ENCODE data around the gene SLC22A15. TPM values are rescaled to one million over a fixed set of nuclear protein-coding genes. Genes with fewer than 3 reads are reported as not detected.
"Not testable (repeated sequence)": the region's sequence is repeated elsewhere in the genome, so short reads cannot be mapped to it uniquely, and the experiment has no call there.

SLC22A15 gene
- total RNA-seq: 3.6 TPM

DNA sequence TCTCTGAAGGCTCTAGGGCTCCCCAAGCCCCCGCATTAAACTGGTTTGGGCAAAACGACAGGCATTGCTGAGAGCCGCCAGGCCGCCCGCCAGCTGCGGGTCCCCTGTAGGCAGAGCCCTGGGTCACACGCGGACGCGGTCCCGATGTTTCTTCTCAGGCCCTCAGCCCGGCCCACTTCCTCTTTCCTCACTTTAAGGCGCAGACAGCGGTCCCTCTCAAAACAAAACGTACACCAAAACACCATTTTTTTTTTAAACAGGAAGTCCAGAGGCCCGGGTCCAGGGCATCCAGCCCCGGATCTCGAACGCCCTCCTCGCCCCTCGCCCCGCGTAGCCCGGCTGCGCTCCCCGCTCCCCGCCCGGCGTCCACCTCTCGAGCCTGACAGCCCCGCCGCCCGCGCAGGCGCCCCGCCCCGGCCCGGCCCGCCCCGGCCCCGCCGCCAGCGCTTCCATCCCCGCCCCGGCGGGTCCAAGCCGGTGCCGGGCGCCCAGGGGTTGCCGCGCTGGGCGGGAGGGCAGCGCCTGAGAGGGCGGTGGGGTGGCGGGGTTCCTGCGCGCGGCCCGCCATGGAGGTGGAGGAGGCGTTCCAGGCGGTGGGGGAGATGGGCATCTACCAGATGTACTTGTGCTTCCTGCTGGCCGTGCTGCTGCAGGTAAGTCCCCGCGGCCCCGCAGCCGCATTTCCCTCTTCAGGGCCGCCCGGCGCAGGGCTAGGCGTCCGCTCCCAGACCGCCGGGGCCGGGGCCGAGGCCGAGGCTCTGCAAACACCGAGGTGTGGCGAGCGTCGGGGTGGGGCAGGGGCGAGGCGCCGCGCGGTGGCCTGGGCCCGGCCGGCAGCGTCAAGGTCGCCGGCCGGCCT, at the start of gene SLC22A15:
TSS of gene SLC22A15 (plus strand) at position 452 of the 859 bp plus-strand sequence. CDS start at position 567, 115 bp downstream.
- DNase-seq: peak; percentile 61

DNA sequence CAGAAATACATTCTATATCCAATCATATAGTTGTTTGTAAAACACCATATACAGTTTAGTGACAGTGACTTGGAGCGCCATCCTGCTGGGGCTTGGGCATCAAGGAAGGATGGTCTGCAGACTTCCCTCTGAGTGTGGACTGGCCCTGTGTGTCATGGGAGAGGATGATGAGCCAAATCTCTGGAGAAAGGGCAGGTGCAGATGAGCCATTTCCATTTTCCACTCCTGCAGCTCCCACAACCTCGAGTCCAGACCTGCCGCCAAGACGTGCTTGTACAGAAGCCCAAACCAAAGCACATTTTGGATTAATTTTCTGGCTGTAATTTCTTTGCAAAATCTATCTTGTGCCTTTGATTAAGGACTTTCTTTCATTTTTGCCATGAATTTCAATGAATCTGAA, 48.3 kb upstream of the SLC22A15 start:
- DNase-seq: no peak

DNA sequence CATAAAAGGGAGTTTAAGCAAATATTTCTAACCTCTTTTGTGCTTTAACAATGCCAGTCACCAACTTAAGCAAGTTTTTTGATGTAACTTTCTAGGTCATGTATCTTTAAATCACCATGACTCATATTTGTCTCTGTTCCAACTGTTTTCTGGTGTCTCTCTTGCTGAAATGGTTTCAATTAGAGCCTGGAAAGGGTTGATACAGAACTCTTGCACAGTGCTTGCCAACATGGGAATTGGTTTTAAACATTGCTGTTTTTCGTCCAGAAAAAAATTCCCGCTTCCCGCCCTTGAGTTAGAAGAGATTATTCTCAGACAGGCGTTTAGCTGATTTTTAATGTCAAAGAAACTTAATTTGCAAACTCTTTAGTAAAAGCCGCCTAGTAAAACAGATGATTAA, 46.4 kb upstream of the SLC22A15 start:
- DNase-seq: peak; percentile 72

GRCh38 chr1:115933625-115934024, 42.7 kb upstream of the SLC22A15 start:
- no peak for DNase-seq

DNA sequence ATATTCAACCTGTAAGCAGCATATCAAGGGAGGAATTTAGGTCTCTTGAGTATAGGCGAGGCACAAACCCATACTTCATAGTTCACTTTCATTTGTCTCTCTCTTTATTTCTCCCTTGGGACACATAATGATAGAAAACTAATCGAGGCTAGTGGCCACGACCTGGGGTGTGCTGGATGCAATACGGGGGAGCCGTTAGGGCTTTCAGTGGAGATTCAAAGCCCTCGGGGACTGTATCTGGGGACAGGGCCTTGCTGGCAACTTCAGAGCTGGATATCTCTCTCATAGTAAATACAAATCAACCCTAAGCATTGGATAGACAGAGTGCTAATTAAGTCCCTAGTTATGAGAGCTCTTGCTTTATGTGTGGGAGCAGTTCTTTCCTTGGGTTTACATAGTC, 36.9 kb upstream of the SLC22A15 start:
- no peak for DNase-seq

GRCh38 chr1:115946116-115946515, 30.2 kb upstream of the SLC22A15 start:
- no peak for DNase-seq

DNA sequence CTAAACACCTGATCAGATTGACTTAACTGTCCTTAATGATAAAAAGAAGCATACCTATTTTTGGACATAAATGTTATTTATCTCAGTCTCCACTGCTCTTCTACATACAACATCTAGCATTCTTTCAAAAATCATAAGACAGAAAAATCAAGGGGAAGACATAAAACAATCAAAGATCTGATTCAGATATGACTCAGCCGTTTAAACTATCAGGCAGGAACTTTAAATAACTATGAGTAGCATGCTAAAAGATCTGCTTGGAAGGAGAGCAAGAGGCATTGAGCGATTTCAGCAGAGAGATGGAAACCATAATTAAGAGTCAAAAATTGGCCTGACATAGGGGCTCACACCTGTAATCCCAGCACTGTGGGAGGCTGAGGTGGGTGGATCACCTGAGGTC, 27.2 kb upstream of the SLC22A15 start:
- no peak for DNase-seq

DNA sequence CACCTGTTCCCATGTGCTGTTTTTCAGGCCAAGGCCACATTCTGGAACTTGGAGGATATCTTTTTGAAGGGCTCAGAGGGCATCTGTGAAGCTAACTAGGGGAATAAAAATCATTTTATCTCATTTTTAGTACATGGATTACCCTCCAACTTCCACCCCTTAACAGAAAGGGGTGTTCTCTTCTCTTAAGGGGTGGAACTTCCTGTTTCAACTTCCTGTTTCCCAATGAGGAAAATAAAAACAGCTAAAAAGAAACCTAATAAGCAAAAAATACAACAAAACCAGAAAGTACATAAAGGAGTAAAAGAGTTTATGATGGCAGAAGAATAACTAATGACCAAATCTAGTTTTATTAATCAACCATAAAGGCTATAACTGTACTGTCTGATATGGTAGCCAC, 24.8 kb upstream of the SLC22A15 start:
- DNase-seq: no peak

DNA sequence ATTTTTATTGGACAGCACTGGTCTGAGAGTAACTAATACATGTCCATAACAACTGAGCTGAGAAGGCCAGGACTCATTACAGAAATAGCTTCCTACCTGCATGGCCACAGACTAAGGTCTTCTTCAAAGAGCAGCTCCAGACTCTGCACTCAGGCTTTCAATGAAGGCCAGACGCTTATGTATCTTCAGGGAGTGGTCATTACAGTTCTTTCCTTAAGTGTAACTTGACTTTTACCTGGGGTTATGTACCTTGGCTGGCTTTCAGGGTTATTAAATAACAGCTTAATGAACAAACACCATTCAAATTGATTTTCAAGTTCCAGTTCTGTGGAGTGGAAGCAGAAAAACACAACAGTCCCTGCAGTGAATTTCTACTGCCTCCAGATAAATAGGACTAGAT, 23.8 kb upstream of the SLC22A15 start:
- no peak for DNase-seq

- no peak for DNase-seq
These were observed 23.1 kb upstream of the SLC22A15 start for GRCh38 chr1:115953180-115953579.

GRCh38 chr1:115954684-115955083, 21.6 kb upstream of the SLC22A15 start:
- DNase-seq: no peak

DNA sequence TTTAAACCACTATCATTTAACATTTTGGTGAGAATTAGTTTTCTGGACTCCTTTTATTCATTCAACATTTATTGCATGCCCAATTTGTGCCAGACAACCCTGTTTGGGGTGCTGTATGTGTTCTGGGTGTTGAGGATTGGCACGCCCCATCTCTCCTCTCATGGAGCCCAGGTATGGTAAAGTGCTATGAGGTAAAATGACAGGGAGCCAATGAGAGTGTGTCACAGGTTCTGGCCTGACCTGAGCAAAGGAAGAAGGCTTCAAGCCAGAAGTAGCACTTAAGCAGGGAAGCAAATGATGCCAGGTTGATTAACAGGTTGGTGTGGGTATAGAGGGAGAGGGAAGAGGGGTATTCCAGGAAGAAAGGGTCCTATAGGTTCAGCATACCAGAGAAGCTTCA, 21.1 kb upstream of the SLC22A15 start:
- no peak for DNase-seq

DNA sequence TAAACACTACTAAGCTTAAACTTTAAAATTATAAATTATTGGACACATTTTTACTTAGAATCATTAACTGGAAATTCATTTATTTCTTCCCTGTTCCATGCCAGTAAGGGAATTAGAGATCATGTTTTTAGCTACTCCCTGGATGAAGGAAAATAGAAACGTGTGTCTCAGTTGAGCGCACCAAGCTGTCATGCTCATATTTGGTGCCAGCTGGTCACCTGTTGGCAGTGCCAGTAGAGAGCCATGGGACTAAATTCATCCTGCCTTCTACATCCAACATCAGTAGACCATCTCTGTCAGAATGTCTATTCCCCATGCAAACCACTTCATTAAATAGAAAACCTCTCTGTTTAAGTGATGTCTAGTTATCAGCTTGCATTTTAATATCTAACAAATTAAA, 17.4 kb upstream of the SLC22A15 start:
- no peak for DNase-seq

GRCh38 chr1:115969509-115969908, 6.8 kb upstream of the SLC22A15 start:
- DNase-seq: no peak

DNA sequence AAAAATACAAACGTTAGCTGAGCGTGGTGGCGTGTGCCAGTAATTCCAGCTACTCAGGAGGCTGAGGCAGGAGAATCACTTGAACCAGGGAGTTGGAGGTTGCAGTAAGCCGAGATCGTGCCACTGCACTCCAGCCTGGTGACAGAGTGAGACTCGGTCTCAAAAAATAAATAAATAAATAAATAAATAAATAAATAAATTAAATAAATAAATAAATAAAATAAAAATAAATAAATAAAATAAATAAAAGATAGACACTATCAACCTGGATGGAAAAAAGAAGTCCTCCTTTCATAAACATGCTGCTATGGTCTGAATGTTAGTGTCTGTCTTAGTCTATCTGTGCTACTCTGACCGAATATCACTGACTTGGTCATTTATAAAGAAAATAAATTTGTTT, 4.5 kb upstream of the SLC22A15 start:
- DNase-seq: not testable (repeated sequence)

- DNase-seq: no peak
These were observed 3.2 kb upstream of the SLC22A15 start for GRCh38 chr1:115973154-115973553.

- DNase-seq: no peak
These were observed 698 bp upstream of the SLC22A15 start for GRCh38 chr1:115975569-115976061.

- no peak for DNase-seq
These were observed 697 bp downstream of the SLC22A15 start for GRCh38 chr1:115976921-115977498.

DNA sequence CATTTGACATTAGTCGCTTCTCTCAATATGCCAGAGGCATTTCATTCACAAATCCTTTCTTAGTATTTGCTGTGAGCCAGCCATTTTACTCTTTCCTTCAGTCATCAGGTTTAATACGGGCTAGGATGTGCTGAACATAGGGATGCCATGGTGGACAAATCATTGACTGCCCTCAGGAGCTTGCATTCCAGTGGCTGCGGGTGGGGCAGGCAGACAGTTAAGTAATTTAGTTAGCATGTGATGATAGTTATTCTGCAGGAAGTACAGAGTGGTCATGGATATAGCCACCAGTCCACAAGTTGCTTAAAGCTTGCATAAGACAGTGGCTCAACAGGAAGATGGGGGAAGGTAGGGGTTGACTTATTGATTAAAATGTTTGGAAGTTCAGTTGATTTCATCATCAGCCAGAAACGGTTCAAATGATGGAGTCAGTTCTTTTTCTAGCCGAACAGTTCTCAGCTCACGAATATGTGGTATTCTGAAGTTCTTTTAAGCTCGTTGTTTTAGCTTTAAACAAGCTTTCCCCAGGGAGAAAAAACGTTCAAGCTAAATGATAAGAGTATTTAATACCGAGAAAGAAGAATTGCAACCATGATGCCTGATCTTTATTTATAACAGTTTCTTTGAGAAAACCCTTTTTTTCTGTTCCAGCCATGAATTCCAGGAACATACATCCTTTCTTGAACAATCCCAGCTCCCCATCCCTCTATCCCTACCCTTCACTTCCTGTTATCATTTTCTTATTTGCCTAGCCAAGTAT, 1.4 kb downstream of the SLC22A15 start:
- no peak for DNase-seq

DNA sequence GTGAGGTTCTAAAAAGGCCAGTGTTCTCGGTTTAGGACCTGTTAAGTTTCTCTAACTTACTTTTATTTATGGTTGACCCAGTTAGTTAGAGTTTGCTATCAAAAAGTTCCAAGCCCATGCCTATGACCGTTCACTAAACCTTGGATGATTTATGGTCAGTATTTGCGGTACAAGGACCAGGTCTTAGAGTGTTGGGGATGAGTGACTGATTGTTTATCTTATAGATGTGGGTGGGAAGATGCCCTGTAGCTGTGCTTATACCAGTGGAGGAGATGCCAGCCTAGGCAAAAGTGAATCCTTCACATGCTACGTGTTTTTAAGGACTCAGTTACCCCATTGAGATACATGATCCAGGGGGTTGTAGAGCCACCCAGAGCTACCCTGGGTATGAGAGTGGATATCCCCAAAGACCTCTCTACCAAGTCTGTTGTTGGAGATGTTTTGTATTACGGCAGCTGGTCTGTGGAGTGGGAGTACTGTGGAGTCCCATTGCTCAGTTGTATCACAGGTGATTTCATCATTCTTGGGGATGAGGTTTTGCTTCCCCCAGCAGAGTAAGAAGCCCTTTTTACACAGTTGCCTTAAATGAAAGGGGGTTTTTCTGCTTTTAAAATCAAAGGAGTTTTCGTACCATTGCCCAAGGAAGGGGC, 2.1 kb downstream of the SLC22A15 start:
- DNase-seq: no peak

GRCh38 chr1:115980156-115980555, 3.8 kb downstream of the SLC22A15 start:
- DNase-seq: no peak

All from tongue (tissue), 2 donors.